GM19023 (cell line): ENCODE data around the gene NANOS3.

ENCODE experiments used
- ATAC-seq: cut with Tn5 transposase; IDR thresholded peaks from one replicate; pipeline ENCODE4 v1.9.1; 2021; ENCODE audit warnings: mild to moderate bottlenecking, moderate library complexity; ENCODE audit not compliant: unreplicated experiment

Gene NANOS3

GRCh38 chr19:13876834-13877233 lies at the start of gene NANOS3:
NANOS3 (plus strand) TSS chr19:13877134; CDS start chr19:13877249, 115 bp downstream.
- ATAC-seq: no peak

- no peak for ATAC-seq
These were observed 49.3 kb upstream of the NANOS3 start for GRCh38 chr19:13827656-13828055.

- no peak for ATAC-seq
These were observed 46.7 kb upstream of the NANOS3 start for GRCh38 chr19:13830114-13830740.

GRCh38 chr19:13830741-13831536 lies 46.0 kb upstream of the NANOS3 start:
- ATAC-seq: no peak

- no peak for ATAC-seq
These were observed 45.1 kb upstream of the NANOS3 start for GRCh38 chr19:13831537-13832467.

- peak; percentile 85 for ATAC-seq
These were observed 43.3 kb upstream of the NANOS3 start for GRCh38 chr19:13833330-13834243.

GRCh38 chr19:13834244-13835069 lies 42.5 kb upstream of the NANOS3 start:
- no peak for ATAC-seq

GRCh38 chr19:13835791-13836723 lies 40.9 kb upstream of the NANOS3 start:
- no peak for ATAC-seq

- ATAC-seq: no peak
These were observed 38.4 kb upstream of the NANOS3 start for GRCh38 chr19:13838435-13839129.

GRCh38 chr19:13839130-13839937 lies 37.6 kb upstream of the NANOS3 start:
- peak; percentile 37 for ATAC-seq

- no peak for ATAC-seq
These were observed 37.0 kb upstream of the NANOS3 start for GRCh38 chr19:13839938-13840304.

- no peak for ATAC-seq
These were observed 36.4 kb upstream of the NANOS3 start for GRCh38 chr19:13840305-13841085.

GRCh38 chr19:13841086-13841961 lies 35.6 kb upstream of the NANOS3 start:
- no peak for ATAC-seq

GRCh38 chr19:13841962-13842290 lies 35.0 kb upstream of the NANOS3 start:
- no peak for ATAC-seq
